ENCODE data around the gene SCUBE1. TPM values are rescaled to one million over a fixed set of nuclear protein-coding genes. Genes with fewer than 3 reads are reported as not detected.

Gene SCUBE1
- total RNA-seq, 2 experiments from 2014 or later = 0.07 TPM; not detected in 1

DNA sequence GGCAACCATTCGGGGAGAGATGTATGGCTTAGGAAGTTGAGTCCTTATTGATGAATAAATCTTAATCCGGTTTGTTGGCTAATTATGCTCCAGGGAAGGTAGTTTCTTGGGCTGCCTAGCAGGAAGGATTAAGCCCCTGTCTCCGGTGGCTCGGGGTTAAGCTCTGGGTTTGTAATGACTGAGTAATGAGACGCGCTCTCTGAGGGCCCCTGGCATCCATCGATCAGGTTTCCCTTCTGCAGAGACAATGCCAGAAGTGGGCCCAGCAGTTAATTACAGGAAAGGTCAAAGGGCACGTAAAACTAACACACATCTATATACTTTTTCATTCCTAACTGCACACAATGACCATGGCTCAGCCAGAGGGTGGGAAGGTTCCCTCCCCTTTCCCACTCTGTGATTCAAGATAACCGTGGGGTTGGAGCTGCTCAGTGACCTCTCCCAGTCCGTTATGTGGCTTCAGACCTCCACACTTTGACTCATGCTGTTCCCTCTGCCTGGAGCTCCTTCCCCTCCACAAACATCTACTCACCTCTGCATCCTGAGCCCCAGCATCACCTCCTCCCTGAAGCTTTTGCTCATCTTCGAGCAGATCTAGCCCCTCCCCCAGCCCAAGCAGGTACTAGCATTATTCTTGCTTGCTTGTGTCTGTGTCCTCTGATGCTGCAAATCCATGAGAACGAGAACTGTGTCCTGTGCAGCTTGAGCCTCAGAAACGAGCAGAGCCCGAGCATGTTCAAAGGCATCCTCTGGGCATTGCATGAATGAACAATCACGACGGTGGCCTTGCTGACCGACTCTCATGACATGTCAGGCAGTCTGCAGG lies 16.6 kb downstream of the SCUBE1 start:
- no peaks in the 10 kb centered on the region for H3K27me3 Mint-ChIP-seq
- H3K27ac Mint-ChIP-seq = no peak overlapping the region
- H3K4me1 Mint-ChIP-seq (ENCODE audit: low read depth) = peaks cover 4% of the 10 kb centered on the region
- no peak overlapping the region for H3K4me3 Mint-ChIP-seq
- ChIA-PET CTCF (interaction anchor here (2.0 kb wide), 1 partner anchor 20 kb away, joined by 5 read pairs; no protein-coding TSS in a partner anchor), POLR2A (no interaction called here)
- intact Hi-C loops (cut with micrococcal nuclease) = no loop called here
- DNase-seq = no peak
- H3K9me3 Mint-ChIP-seq = no peaks in the 10 kb centered on the region
- ATAC-seq = no peak
- TF ChIP-seq, protein P1, sequence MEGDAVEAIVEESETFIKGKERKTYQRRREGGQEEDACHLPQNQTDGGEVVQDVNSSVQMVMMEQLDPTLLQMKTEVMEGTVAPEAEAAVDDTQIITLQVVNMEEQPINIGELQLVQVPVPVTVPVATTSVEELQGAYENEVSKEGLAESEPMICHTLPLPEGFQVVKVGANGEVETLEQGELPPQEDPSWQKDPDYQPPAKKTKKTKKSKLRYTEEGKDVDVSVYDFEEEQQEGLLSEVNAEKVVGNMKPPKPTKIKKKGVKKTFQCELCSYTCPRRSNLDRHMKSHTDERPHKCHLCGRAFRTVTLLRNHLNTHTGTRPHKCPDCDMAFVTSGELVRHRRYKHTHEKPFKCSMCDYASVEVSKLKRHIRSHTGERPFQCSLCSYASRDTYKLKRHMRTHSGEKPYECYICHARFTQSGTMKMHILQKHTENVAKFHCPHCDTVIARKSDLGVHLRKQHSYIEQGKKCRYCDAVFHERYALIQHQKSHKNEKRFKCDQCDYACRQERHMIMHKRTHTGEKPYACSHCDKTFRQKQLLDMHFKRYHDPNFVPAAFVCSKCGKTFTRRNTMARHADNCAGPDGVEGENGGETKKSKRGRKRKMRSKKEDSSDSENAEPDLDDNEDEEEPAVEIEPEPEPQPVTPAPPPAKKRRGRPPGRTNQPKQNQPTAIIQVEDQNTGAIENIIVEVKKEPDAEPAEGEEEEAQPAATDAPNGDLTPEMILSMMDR (IDR thresholded peaks at IDR 0.05) = no peak
- no peaks in the 10 kb centered on the region for H3K36me3 Mint-ChIP-seq (ENCODE audit: low read depth)

DNA sequence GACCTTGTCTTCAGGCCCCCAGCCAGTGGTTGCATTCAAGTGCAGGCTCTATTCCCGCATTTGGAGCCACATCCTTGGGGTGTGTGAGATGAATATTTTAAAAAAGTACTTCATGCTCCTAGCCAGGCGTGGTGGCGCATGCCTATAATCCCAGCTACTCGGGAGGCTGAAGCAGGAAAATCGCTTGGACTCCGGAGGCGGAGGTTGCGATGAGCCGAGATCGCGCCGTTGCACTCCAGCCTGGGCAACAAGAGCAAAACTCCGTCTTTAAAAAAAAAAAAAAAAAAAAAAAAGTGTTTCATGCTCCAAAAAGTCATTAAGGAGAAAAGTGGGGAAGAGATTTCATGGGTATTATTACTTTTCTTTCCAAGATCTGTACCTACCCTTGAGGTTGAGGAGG lies 18.0 kb downstream of the SCUBE1 start:
- peaks cover 1% of the 10 kb centered on the region for H3K4me1 Mint-ChIP-seq (ENCODE audit: low read depth)
- CTCF ChIA-PET = no interaction called here
- H3K27ac Mint-ChIP-seq = no peak overlapping the region
- DNase-seq (no peak), ATAC-seq (no peak)
- no peak overlapping the region for H3K4me3 Mint-ChIP-seq
- H3K9me3 Mint-ChIP-seq = no peaks in the 10 kb centered on the region
- TF ChIP-seq, protein P1 (IDR thresholded peaks at IDR 0.05) = no peak
- H3K36me3 Mint-ChIP-seq (ENCODE audit: low read depth) = no peaks in the 10 kb centered on the region
- H3K27me3 Mint-ChIP-seq = no peaks in the 10 kb centered on the region
- POLR2A ChIA-PET = no interaction called here
- intact Hi-C loops (cut with micrococcal nuclease) = no loop called here

GRCh38 chr22:43320943-43321900 lies 21.9 kb downstream of the SCUBE1 start:
- DNase-seq = peak; percentile 17
- H3K4me1 Mint-ChIP-seq (ENCODE audit: low read depth) = no peaks in the 10 kb centered on the region
- no peaks in the 10 kb centered on the region for H3K36me3 Mint-ChIP-seq (ENCODE audit: low read depth)
- intact Hi-C loops (cut with micrococcal nuclease) = no loop called here
- TF ChIP-seq, protein P1 (IDR thresholded peaks at IDR 0.05) = no peak
- POLR2A ChIA-PET = no interaction called here
- CTCF ChIA-PET = interaction anchor here (1.2 to 1.6 kb wide), 2 partner anchors 15 to 25 kb away, joined by 3 to 7 read pairs; no protein-coding TSS in a partner anchor
- no peak overlapping the region for H3K27ac Mint-ChIP-seq
- H3K27me3 Mint-ChIP-seq = no peaks in the 10 kb centered on the region
- ATAC-seq = no peak
- no peak overlapping the region for H3K4me3 Mint-ChIP-seq
- no peaks in the 10 kb centered on the region for H3K9me3 Mint-ChIP-seq

DNA sequence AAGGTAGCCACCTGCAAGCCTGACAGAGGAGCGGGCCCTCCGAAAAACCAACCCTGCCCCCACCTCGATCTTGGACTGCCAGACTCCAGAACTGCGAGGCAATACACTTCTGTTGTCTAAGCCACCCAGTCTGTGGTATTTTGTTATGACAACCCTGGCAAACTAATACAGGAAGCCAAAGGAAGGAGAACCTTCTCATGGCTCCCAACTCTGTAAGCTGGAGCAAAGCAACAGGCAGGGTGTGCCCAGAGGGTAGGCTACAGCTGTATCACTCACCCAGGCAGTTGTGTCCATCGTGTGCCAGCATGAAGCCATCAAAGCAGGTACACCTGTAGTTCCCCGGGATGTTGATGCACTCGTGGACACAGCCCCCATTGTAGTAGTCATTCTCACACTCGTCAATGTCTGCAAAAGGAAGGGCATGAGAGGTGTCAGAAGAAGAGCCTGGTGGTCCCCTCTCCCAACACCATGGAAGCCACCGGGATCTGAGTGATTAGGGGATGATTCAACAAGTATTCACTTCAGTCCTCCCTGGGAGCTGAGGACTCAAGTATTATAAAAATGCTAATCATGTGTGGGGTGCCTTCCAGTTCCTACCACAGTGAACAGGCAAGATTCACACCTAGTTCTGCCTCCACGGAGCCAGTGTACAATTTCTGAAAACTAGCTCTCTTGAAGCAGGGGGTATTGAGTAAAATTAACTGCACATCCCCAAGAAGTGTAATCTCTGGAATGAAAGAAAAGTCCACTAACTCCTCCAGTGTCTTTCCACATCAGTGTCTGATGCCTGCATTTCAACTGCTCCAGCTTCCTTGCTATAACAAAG lies 23.3 kb downstream of the SCUBE1 start:
- Mint-ChIP-seq H3K36me3 (ENCODE audit: low read depth) (no peaks in the 10 kb centered on the region), H3K27me3 (no peaks in the 10 kb centered on the region), H3K27ac (no peak overlapping the region), H3K4me3 (no peak overlapping the region), H3K4me1 (ENCODE audit: low read depth) (no peaks in the 10 kb centered on the region), H3K9me3 (no peaks in the 10 kb centered on the region)
- intact Hi-C loops (cut with micrococcal nuclease) = no loop called here
- TF ChIP-seq, protein P1 (IDR thresholded peaks at IDR 0.05) = no peak
- ChIA-PET POLR2A (no interaction called here), CTCF (interaction anchor here (1.2 kb wide), 2 partner anchors 13 to 27 kb away, joined by 3 read pairs; no protein-coding TSS in a partner anchor)
- ATAC-seq (no peak), DNase-seq (no peak)
